Upper lobe of left lung (tissue), 6 donors: ENCODE data around the gene UPP1. TPM values are rescaled to one million over a fixed set of nuclear protein-coding genes. Genes with fewer than 3 reads are reported as not detected.

Experiments
- ATAC-seq, 2 donors: fragments of 200-7000 bp; cut with Tn5 transposase; one replicate each; pipeline ENCODE4 v1.9.1; 2022; ENCODE audit warnings: mild to moderate bottlenecking in 2 of 2, moderate library complexity in 2 of 2; ENCODE audit not compliant: low FRiP score in 2 of 2
- DNase-seq, 2 donors: peaks; one replicate each; pipeline ENCODE4 v3.0.0-alpha.2; 2019 to 2020
- H3K27ac ChIP-seq, 4 donors: fragments of 200-600 bp; sonication (generic); one replicate each; pipeline ENCODE4 v1.5.1; 2016 to 2019
- H3K27me3 ChIP-seq, 4 donors: fragments of 200-600 bp; sonication (generic); one replicate each; pipeline ENCODE4 v1.5.1; 2017 to 2019
- H3K36me3 ChIP-seq, 4 donors: fragments of 200-600 bp; sonication (generic); one replicate each; pipeline ENCODE4 v1.5.1; 2016 to 2019
- H3K4me1 ChIP-seq, 4 donors: fragments of 200-600 bp; sonication (generic); one replicate each; pipeline ENCODE4 v1.5.1; 2018 to 2019
- H3K4me3 ChIP-seq, 4 donors: fragments of 200-600 bp; sonication (generic); one replicate each; pipeline ENCODE4 v1.5.1; 2017 to 2019; ENCODE audit warnings: mild to moderate bottlenecking in 2 of 4, moderate library complexity in 1 of 4
- H3K9me3 ChIP-seq, 4 donors: fragments of 200-600 bp; sonication (generic); one replicate each; pipeline ENCODE4 v1.5.1; 2018 to 2019
- EP300 ChIP-seq, 4 donors: sonication (generic); formaldehyde crosslinking; IDR thresholded peaks; one replicate each; pipeline ENCODE4 v1.5.1; 2017; ENCODE audit warnings: antibody characterized with exemption in 4 of 4, control low read depth in 2 of 4
- POLR2A ChIP-seq, 4 donors: fragments of 450-650 bp; IDR thresholded peaks; one replicate each; pipeline ENCODE4 v1.5.1; 2016 to 2017; ENCODE audit warnings: antibody characterized with exemption in 4 of 4, mild to moderate bottlenecking in 2 of 4
- POLR2AphosphoS5 ChIP-seq, 2 donors: sonication (generic); formaldehyde crosslinking; IDR thresholded peaks; one replicate each; pipeline ENCODE4 v1.5.1; 2017; ENCODE audit warnings: antibody characterized with exemption in 2 of 2
- WGBS, 2 donors: methylation state at CpG; one replicate each; pipeline ENCODE4 v1.1.5; 2017 to 2018; 5-methylcytosine and 5-hydroxymethylcytosine counted together
- total RNA-seq, 6 donors: library from RNA; depleted of rRNA in 4 of 6; stranded (reverse); fragments of >200 nt in 4 of 6; gene quantifications; one replicate each; pipeline versions ENCODE4 v1.1.0 to v1.2.1, GENCODE V29; 2016 to 2021
- TF ChIP-seq, protein P1 (sequence below), 6 experiments: fragments of 450-650 bp in 4 of 6; fragments of 200-600 bp in 2 of 6; sonication (generic) in 2 of 6; IDR thresholded peaks; one replicate each; pipeline ENCODE4 v1.5.1; 2016 to 2019; ENCODE audit warnings: antibody characterized with exemption in 6 of 6
- donor health status: DM: no; HTN: no; CAD: no; lungs with moderate emphysema.
- donor health status: DM: no; HTN: yes; CAD: no; lungs with severe emphysema.

UPP1 gene
- total RNA-seq, 6 donors from 2014 or later, result 30.6 to 107 (median 72.0) TPM

GRCh38 chr7:48084727-48085432, 4.2 kb upstream of the UPP1 start:
- H3K4me3 ChIP-seq, result no peak overlapping the region
- no peaks in the 10 kb centered on the region for H3K27me3 ChIP-seq
- DNase-seq, result peak in 1 of 2 donors; percentile 79
- H3K36me3 ChIP-seq, result no peaks in the 10 kb centered on the region
- peaks cover 33 to 44% (median 35%) of the 10 kb centered on the region in 4 donors for H3K4me1 ChIP-seq
- H3K9me3 ChIP-seq, result no peaks in the 10 kb centered on the region
- ATAC-seq, result peak; percentile 25 to 72
- TF ChIP-seq, protein P1, sequence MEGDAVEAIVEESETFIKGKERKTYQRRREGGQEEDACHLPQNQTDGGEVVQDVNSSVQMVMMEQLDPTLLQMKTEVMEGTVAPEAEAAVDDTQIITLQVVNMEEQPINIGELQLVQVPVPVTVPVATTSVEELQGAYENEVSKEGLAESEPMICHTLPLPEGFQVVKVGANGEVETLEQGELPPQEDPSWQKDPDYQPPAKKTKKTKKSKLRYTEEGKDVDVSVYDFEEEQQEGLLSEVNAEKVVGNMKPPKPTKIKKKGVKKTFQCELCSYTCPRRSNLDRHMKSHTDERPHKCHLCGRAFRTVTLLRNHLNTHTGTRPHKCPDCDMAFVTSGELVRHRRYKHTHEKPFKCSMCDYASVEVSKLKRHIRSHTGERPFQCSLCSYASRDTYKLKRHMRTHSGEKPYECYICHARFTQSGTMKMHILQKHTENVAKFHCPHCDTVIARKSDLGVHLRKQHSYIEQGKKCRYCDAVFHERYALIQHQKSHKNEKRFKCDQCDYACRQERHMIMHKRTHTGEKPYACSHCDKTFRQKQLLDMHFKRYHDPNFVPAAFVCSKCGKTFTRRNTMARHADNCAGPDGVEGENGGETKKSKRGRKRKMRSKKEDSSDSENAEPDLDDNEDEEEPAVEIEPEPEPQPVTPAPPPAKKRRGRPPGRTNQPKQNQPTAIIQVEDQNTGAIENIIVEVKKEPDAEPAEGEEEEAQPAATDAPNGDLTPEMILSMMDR (IDR thresholded peaks at IDR 0.05), result no peak
- TF ChIP-seq EP300 (IDR thresholded peaks at IDR 0.05) (peak in 1 of 4 donors; percentile 69), POLR2A (IDR thresholded peaks at IDR 0.05) (peak in 1 of 4 donors; percentile 56), POLR2AphosphoS5 (IDR thresholded peaks at IDR 0.05) (peak; percentile 65 to 78)
- peak overlapping the region; percentile 34 to 98 (median 62) for H3K27ac ChIP-seq
- 64 to 74% methylated on average over 9 of the region's 9 CpGs for WGBS, 2 donors

DNA sequence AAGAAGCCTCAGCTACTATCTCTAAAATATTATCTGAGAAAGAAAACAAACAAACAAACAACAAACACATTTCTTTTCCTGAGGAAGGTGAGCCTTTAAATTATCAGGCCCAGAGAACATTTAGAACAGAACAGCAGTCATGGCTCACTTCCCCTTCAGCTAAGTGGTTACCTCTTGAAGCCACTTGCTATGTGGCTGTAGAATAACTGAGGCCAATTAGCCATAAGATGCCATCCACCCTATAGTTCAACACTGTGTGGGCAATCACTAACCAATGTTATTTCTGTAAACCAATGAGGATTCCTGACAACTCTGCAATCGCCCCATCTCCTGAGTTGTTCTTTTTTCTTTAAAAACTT, 3.7 kb upstream of the UPP1 start:
- Histone ChIP-seq H3K27ac (peak overlapping the region; percentile 34 to 98 (median 62)), H3K4me3 (no peak overlapping the region), H3K27me3 (no peaks in the 10 kb centered on the region), H3K36me3 (peaks cover 0 to under 1% (median 0%) of the 10 kb centered on the region in 4 donors), H3K9me3 (no peaks in the 10 kb centered on the region), H3K4me1 (peaks cover 37 to 50% (median 40%) of the 10 kb centered on the region in 4 donors)
- DNase-seq (no peak), ATAC-seq (no peak)
- WGBS, 2 donors, result 77 to 87% methylated on average over 1 of the region's 1 CpG
- TF ChIP-seq POLR2AphosphoS5 (IDR thresholded peaks at IDR 0.05) (no peak), POLR2A (IDR thresholded peaks at IDR 0.05) (no peak), EP300 (IDR thresholded peaks at IDR 0.05) (no peak)
- TF ChIP-seq, protein P1 (IDR thresholded peaks at IDR 0.05), result no peak

DNA sequence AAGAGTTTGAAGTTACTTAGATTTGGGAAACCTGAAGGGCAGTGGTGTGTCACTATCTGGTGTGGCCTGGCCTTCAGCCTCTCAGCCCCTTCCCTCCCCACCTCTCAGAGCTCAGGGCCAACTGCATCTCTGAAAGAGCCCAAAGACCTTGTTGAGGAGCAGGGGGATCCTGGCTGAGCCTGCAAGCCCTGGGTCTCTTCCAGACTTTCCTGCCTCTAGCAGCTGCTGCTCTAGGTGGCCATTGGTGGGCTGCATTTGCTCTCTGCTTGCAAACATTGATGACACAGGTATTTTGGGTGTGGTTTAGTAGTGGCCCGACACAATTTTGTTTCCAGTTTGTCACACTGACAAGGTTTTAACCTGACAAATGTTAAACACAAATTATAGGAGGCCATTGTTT, 3.1 kb upstream of the UPP1 start:
- H3K27ac ChIP-seq, result peak overlapping the region in 3 of 4 donors; percentile 52 to 98 (median 71)
- peaks cover 0 to 6% (median 0%) of the 10 kb centered on the region in 4 donors for H3K36me3 ChIP-seq
- TF ChIP-seq POLR2AphosphoS5 (IDR thresholded peaks at IDR 0.05) (no peak), POLR2A (IDR thresholded peaks at IDR 0.05) (no peak), EP300 (IDR thresholded peaks at IDR 0.05) (no peak)
- TF ChIP-seq, protein P1 (IDR thresholded peaks at IDR 0.05), result no peak
- peaks cover 40 to 54% (median 45%) of the 10 kb centered on the region in 4 donors for H3K4me1 ChIP-seq
- H3K9me3 ChIP-seq, result no peaks in the 10 kb centered on the region
- no peaks in the 10 kb centered on the region for H3K27me3 ChIP-seq
- ATAC-seq (no peak), DNase-seq (no peak)
- 64 to 88% methylated on average over 1 of the region's 1 CpG for WGBS, 2 donors
- H3K4me3 ChIP-seq, result no peak overlapping the region

DNA sequence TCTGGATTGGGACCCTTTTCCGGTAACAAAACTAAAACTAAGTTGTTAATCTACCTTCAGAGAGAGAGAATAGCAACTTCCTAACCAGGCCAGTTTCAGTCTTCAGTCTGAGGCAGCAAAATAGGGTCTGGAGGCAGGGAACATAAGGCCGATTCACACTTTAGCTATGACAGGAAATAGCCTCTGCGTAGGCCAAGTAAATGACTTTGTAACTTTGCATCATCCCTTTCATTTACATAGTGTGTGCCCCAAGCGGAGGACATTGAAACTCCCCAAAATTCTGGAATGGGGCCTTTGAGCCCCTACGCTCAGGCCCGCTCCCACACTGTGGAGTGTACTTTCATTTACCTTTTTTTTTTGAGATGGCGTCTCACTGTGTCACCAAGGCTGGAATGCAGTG, 1.7 kb upstream of the UPP1 start:
- DNase-seq (no peak), ATAC-seq (no peak)
- Histone ChIP-seq H3K4me1 (peaks cover 40 to 55% (median 49%) of the 10 kb centered on the region in 4 donors), H3K27ac (peak overlapping the region; percentile 94 to 98 (median 98)), H3K9me3 (no peaks in the 10 kb centered on the region), H3K4me3 (no peak overlapping the region), H3K27me3 (no peaks in the 10 kb centered on the region), H3K36me3 (peaks cover 0 to 19% (median 6%) of the 10 kb centered on the region in 4 donors)
- TF ChIP-seq POLR2A (IDR thresholded peaks at IDR 0.05) (peak in 1 of 4 donors; percentile 59), POLR2AphosphoS5 (IDR thresholded peaks at IDR 0.05) (peak; percentile 41 to 56), EP300 (IDR thresholded peaks at IDR 0.05) (no peak)
- 64 to 77% methylated on average over 7 of the region's 7 CpGs for WGBS, 2 donors

DNA sequence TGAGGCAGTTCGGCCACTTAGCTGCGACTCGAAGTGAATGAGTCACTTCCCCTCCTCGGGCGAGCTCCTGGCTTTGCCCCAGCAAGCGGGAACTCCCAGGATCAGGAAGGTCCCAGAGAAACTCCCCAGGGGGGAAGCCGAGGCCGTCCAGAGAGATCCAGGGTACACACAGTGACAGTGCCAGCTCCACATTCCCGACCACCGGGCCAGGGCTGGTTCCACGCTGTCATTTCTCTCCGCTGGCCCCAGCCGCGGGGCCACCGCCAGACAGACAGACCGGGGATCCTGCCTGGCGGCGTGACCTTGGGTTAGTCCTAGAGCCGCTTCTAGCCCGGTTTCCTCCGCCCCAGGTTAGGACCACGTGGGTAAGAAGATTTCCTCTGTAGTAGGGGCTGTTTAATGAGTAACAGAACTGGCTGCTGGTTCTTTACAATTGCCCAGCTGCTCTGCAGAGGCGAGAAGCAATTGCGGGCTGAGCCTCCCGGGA, 463 bp upstream of the UPP1 start:
- H3K9me3 ChIP-seq, result no peaks in the 10 kb centered on the region
- peaks cover 0 to 30% (median 12%) of the 10 kb centered on the region in 4 donors for H3K36me3 ChIP-seq
- WGBS, 2 donors, result 0% methylated on average over 7 to 9 of the region's 25 CpGs
- H3K27me3 ChIP-seq, result no peaks in the 10 kb centered on the region
- TF ChIP-seq, protein P1 (IDR thresholded peaks at IDR 0.05), result no peak
- TF ChIP-seq POLR2A (IDR thresholded peaks at IDR 0.05) (peak in 1 of 4 donors; percentile 34), POLR2AphosphoS5 (IDR thresholded peaks at IDR 0.05) (peak in 1 of 2 donors; percentile 61), EP300 (IDR thresholded peaks at IDR 0.05) (peak in 2 of 4 donors; percentile 66 to 89)
- H3K4me3 ChIP-seq, result peak overlapping the region; percentile 88 to 98 (median 95)
- peaks cover 40 to 58% (median 49%) of the 10 kb centered on the region in 4 donors for H3K4me1 ChIP-seq
- peak; percentile 83 to 95 for ATAC-seq
- H3K27ac ChIP-seq, result peak overlapping the region; percentile 94 to 98 (median 98)
- peak; percentile 91 to 95 for DNase-seq
